GM19238 (cell line): ENCODE results near the gene FBLN1.

ENCODE experiments used
- DNase-seq: peaks from one replicate; pipeline ENCODE4 v3.0.0; 2011; ENCODE audit warnings: low spot score; ENCODE audit not compliant: insufficient read length

The FBLN1 gene

DNA sequence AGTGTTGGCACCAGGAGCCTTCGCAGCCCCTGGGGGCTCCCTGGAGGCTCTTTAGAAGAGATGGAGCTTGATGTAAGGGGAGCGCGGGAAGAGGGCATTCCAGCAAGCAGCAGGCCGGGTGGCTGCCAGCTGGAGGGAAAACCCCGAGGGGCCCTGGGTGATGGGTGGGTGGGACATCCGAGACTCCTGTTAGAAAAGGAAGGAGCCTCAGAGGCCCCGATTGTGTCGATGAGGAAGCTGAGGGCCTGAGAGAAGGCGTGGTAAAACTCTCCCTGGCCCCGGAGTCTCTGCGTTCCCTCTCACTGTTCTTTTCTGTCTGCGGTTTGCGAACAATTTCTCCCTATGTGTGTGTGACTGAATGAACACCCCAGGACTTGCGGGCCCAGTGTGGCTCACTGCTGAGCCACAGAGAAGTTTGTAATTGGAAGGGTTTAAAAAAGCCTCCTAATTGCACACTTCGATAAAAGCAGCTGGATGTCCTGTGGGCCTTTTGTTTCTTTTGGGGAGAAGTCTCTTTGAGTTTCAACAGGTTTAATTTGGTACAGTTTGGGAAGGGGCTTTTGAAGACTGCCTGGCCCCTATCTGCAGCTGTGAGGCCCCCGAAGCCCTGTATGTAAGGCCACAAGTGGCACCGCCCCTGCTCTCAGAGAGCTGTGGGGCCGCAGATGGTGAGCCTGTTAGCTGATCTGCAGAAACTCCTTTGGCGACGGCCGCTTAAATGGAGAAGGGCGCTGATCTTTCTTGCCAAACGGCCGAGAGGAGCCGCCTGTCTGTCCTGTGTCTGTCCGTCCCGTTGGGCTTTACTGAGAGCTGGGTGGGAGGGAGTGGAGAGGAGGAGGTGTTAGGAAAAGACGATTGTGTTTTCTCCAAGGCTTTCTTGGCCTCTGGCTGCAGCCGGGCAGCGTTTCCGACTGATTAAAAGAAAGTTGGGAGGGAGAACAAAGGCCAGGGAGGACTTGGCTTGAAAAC lies 2.0 kb downstream of the FBLN1 start:
- DNase-seq = no peak

DNA sequence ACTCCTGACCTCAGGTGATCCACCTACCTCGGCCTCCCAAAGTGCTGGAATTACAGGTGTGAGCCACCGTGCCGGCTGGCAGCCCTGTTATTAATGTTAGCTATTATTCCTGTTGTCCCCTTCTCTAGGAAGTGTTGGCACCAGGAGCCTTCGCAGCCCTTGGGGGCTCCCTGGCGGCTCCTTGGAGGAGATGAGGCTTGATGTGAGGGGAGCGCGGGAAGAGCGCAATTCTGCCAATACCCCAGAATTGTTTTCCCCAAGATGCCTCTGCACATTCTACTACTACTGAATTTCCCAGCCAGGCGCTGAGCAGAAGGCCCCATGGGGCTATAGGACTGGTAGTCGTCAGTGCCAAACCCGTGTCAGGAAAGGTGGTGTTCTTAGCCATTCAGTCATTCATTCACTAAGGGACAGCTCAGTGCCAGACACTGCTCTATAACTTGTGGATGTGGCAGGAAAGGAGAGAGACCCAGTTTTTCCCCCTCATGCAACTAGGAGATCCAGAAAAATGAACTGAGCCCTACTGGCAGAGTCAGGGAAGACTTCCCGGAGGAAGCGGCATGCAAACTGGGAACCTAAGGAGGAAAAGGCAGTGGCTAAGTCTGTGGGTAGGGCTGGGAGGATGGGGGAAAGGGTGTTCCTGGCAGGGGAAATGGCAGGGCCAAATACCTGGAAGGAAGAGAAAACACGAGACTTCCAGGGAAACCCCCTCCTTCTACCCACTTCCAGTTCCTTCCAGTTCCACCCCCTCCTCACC lies 3.5 kb downstream of the FBLN1 start:
- DNase-seq = no peak

DNA sequence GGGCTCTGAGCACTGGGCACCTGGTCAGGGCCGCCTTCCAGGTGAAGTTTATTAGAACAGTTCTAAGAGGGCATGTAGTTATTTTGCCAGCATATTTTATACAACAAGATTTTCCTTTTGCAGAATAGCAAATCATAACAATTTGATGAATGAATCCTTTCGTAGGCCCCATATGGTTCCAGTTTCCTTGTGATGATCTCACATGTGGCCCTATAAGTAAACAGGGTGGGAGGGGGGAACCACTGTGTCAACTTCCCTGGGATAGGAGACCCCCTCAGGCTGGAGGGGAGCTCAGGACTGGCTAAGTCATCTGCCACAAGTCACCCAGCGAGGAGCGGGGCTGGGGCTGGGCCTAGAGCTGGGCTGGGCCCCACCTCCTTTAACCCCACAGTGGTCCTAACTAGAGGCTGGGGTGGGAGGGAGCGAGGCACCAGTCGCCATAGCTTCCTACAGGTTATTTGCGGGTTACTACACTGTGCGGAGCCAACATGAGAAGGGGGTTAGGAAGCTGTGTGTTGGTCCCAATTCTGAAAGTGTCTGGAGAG lies 4.2 kb downstream of the FBLN1 start:
- no peak for DNase-seq

DNA sequence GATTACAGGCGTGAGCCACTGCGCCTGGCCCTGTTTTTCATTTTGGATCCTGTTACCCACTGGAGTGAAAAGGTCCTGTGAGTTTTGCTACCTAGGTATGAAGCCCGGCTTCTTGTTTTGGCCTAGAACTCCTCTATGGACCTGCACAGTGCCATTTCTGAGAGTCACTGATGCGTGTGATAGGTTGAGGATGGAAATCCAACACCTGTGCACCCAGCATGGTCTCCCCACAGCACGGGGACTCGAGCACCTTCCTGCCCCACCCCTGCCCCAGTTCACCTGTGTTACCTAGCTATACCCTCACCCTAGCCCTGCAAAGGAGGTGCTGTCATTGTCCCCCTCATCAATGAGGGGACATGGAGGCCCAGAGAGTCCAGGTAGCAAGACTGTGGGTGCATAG lies 5.1 kb downstream of the FBLN1 start:
- DNase-seq = no peak

DNA sequence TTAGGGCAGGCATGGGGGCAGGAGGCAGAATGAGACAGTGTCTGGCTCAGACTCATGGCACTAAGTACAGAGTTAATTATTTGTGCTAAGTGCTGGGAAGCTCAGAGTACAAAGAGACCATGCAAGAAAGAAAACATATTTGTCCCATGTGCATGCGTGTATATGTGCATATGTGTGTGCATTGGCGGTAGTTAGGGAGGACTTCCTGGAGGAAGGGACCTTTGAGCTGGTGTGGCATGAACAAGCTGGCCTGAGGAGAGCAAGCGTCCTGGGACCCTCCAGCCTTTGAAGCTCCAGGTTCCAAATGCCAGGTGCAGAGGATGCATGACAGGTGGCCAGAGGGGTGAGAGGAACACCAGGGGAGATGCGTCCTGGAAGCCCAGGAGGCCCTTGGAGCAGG lies 6.1 kb downstream of the FBLN1 start:
- no peak for DNase-seq

DNA sequence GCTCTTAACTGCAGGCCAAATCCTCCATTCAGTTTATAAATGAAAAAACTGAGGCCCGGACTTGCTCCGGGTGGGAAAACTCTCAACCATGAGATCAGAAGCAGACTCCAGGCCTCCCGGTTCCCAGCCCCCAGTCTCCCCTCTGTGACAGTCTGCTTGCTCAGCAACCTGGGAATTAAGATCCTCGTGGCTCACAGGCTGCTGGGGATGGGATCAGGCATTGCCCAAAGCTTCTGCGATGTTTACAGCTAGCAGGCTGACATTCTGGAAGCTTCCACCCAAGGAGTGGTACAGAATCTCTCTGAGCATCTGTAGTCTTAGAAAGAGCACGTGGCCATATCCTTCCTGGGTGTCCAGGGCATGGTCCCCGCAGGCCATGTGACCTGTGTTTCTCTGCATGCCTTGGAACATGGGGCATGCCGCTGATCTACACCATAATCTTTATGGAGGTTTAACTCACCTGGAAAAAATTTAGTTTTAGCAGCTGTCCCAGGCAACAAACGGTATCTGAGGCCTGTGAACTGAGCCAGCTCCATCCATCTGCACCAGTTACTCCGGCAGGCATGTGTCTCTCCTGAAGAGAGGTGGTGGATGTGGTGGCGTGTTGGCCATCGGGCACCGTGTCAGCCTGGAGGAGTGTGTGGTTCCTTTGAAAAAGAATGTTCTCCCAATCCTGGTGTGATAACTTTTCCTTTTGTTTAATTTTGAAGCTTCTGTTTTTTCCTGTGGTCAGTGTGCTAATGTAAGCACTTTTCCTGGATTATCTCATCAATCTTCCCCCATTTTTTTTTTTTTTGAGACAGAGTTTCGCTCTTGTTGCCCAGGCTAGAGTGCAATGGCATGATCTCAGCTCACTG lies 7.9 kb downstream of the FBLN1 start:
- no peak for DNase-seq

DNA sequence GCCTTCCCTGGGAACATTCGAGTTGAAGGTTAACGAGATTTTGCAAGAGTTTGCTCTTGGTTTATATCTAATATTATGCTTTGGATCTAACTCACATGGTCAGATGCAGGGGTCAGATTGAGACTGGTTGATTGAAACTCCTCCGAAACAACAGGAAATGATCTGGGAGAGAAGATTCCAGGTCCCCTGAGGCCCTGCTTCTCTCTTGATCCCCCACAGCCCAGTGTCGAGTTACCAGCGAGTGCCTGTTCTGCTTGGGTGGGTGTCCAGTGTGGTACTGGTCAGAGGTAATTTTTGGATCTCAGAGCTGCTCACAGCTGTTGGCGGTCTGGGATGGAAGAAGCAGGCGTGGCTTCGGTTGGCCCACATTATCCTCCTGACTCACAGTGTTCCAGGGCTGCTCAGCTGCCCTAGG lies 9.2 kb downstream of the FBLN1 start:
- no peak for DNase-seq

DNA sequence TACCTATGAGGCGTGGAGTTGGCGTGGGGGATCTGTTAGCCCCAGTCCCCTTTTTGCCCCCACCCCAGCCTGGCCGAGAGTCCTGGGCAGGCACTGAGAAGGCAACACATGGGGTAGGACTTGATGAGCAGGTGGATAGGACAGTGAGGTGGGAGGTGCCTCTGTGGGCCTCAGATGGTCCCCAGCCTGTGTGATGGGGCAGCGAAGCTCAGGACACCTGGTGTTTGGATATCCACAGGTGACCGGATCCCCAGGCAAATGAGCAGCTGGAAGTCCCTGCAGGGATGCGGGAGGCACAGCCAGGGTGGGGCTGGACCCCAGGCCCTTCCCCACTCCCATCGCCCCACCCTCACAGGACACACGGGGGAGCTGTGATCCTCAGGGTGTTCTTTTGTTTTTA lies 9.7 kb downstream of the FBLN1 start:
- DNase-seq = no peak

DNA sequence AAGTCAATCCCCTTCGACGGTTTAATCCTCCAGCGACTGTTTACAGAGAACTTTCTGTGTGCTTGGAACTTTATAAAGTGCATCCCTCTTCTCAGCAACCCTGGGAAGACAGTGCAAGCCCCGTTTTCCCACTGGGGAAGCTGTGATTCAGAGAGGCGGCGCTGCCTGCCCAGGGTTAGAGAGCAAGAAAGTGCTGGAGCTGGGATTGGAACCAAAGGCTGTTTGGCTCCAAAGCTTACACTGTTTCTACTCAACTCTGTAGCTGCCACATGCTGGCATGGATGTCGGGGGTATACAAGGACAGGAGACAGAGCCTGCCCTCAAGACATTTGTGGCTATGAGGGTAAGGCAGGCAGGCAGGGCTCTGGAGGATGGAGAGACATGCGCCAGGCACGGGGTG lies 13.0 kb downstream of the FBLN1 start:
- no peak for DNase-seq

DNA sequence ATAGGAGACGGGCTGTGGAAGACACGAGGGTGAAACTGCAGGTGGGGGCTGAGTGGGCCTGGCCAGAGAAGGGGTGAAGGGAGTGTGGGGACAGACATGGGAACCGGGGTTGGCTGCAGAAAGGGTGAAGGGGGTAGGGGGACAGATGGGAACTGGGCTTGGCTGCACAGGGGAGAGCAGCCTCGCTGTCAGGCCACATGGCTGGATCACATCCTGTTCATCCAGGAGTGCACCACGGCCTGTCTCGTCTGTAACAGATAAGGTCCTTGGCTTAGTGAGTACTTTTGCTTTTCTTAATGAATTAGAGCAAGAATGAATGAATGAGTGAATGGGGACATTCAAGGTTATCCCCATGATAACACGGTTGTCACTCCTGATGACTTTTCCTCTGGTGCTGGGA lies 13.5 kb downstream of the FBLN1 start:
- DNase-seq = no peak

DNA sequence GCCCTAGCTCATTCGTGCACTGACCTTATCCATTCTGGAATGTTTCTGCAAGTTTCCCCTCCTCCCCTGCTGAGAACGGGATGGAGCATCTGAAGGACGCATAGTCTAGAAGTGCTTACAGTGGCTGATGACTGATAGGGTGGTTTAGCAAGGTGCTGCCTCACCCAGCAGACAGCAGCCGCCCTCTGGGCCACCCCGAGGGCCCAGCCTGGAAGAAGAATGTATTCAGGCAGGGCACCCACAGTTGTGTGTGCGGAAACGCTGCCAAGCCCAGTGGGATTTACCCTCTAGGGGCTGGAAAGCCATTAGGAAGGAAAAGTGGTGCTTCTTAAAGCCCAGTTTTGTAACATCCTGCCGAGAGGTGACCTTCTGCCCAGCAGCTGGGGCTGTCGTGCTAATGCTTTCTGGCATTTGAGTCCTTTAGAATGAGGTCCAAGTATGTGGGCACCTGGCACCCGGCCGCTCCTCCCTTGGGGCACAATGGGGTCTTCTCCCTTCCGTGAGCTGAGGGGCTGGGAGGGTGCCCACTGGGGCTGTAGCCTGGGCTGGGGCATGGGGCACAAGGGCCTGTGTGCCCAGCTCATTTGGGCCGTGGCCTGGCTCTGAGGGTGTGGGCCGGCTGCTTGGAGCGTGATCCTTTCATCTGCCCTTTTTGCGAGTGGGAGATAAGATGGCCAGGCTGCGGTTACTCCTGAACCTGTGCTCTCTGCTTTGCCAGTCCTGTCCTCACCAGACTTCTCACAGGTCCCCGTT lies 14.4 kb downstream of the FBLN1 start:
- DNase-seq = no peak

DNA sequence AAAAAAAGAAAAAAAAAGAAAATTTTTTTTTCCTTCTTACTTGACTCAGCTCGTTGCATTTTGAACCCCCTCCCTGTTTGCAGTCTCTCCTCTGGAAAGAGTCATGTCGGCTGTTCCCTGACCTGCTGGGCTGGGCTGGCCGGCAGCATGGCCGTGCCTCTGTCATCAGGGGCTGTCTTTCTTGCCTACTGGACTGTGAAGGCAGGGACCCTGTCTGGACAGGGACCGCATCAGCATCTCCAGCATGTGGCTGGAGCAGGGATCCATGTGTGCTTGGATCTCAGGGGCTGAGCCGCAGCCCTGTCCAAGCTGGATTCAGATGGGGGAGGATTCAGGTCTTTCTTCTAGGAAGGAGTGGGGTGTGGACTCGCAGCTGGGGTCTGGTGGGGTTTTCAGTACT lies 15.5 kb downstream of the FBLN1 start:
- DNase-seq = no peak

DNA sequence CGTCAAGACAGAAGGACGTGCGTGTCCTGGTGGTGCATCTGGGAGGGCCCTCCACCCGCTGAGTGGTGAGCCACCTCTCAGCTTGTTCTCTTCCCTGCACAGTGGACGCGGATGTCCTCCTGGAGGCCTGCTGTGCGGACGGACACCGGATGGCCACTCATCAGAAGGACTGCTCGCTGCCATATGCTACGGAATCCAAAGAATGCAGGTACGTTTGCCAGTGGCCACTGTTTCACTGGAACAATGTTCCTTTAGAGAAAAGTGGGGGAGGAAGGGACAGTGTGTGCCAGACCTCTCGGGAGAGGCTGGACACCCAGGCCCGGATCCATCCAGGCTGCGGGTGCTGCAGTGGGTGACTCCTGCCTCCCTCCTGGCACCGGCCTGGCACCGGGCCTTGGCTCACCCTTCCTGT lies 15.9 kb downstream of the FBLN1 start:
- no peak for DNase-seq

DNA sequence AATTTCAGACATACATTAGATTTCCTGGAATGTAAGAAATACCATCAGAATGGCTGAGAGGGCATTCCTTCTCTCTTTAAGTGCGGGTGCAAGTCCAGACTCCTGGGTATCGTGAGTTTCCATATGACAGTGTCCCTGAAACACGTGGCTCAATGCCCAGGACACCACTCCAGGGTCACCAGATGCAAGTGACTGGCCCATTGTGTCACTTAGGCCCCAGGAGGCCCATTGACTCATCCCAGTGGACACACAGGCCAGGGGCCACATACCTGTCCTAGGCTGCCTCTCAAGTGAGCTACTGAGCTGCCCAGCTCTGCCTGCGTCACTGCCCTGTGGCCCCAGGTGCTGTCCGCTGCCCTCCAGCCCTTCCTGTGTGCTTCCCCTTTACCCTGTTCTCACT lies 18.5 kb downstream of the FBLN1 start:
- DNase-seq = no peak

DNA sequence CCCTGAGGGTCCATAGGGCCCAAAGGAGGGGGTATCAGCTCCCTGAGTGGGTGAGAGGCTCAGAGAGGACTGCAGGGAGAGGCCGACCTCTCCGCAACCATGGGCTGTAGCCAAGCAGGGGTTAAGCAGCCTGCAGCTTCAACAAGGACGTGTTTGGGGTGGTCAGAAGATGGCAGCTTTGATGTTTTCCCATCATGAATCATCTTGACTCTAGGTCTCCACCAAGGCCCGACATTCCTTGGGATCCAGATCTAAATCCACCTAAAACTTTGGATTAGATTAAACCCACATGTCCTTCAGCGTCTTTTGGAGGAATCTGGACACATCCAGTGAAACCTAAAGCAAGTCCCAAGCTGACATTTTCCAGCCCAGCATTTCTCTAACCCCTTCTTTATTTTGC lies 19.8 kb downstream of the FBLN1 start:
- no peak for DNase-seq

DNA sequence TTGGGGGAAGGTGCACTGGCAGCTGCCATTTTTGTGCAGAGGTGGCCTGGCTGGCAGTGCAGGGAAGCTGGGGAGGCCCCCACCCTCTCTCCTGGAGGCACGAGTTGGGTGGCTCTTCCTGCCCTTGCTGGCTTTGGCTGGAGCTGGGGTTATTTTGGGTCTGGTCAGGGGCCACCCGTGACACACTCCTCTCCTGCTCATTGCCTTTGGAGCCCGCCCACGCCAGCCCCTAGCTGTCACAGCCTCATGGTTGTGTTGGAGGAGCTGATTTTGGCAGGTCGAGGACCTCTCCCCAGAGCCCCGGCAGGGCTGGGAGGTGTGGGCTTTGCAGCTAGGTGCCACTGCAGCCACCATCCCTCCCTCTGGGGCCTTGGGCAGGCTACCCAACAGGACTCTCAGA lies 21.5 kb downstream of the FBLN1 start:
- DNase-seq = no peak

DNA sequence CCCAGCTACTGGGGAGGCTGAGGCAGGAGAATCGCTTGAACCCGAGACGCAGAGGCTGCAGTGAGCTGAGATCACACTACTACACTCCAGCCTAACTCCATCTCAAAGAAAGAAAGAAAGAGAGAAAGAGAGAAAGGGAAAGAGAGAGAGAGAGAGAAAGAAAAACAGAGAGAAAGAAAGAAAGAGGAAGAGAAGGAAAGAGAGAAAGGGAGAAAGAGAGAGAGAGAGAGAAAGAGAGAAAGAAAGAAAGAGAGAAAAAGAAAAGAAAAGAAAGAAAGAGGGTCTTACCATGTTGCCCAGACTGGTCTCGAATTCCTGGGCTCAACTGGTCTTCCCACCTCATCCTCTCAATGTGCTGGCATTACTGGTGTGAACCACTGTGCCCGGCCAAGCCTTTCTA lies 22.3 kb downstream of the FBLN1 start:
- DNase-seq = no peak

DNA sequence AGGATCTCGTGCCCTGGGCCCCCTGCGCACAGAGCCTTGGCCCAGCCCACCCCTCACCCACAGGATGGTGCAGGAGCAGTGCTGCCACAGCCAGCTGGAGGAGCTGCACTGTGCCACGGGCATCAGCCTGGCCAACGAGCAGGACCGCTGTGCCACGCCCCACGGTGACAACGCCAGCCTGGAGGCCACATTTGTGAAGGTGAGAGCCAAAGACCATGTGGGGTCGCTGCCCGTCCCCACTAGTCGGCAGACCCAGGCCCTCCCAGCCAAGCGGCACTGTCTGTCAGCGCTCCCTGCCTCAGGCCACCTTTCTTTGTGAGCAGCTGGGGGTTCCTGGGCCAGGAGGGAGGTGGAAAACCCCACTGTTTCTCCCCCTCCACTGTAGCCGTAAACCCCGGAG lies 22.8 kb downstream of the FBLN1 start:
- no peak for DNase-seq

DNA sequence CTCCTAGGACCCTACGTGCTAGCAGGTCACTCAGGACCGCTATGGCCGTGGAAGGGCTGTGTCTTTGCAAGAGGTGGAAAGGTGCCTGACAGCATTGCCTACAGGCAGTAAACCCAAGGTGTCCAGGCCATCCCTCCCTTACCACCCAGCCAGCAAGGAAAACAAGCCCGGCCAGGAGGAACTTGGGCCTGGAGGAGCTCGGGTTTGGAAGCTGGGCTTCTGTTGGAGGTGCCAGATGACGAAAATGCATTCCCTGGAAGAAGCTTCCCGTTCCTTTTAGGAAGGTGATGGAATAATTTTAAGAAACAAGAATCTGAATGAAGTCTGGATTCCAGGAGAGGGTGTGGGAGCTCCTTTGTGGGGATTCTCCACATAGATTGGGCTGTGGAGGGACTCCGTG lies 23.6 kb downstream of the FBLN1 start:
- DNase-seq = no peak

DNA sequence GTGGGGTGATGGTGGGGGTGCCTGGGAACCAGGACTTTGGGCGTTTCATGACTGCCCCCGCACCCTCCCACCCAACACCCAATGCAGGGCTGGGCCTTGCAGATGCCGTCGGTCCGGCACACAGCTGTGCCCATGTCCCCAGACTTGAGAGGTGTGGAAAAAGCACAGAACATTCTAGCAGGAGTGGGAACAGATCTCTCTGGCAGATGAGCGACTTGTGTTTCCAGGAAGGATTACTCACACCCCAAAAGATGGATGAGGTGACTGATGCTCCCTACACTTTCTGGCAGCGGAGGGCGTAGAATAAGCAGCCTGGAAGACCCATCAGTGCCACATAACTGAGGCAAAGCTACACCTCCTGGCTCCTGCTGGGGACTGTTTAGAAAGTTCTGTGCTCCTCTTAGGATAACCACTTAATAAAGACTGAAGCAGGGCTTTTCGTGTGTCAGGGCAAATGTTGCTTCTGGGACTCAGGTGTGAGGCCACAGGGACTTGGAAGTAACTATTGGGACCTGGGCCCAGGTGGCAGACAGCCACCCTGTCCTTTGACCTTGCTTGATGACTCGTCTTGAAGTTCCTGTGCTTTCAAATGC lies 24.2 kb downstream of the FBLN1 start:
- no peak for DNase-seq
